Spleen (tissue), 7 donors: ENCODE measurements around the gene CPSF4L.

ENCODE experiments used
- CTCF ChIP-seq, 11 experiments: fragments of 200-600 bp in 7 of 11; fragments of 450-650 bp in 4 of 11; sonication (generic) in 4 of 11; IDR thresholded peaks in 8 of 11; conservative IDR thresholded peaks in 3 of 11; 1 replicate in 7 of 11; 2 replicates in 4 of 11; pipeline versions ENCODE4 v1.4.0 to v1.8.0; 2016 to 2021; ENCODE audit warnings: antibody characterized with exemption in 11 of 11, inconsistent platforms in 4 of 11, mild to moderate bottlenecking in 1 of 11
- POLR2A ChIP-seq, 3 donors: fragments of 450-650 bp; IDR thresholded peaks; one replicate each; pipeline ENCODE4 v1.5.1; 2017; ENCODE audit warnings: antibody characterized with exemption in 3 of 3, mild to moderate bottlenecking in 1 of 3
- donor health status: DM: no; HTN: no; CAD: no; lungs with moderate emphysema.
- donor health status: DM: no; HTN: no; CAD: no.
- donor health status: DM: no; HTN: no; CAD: no.

DNA sequence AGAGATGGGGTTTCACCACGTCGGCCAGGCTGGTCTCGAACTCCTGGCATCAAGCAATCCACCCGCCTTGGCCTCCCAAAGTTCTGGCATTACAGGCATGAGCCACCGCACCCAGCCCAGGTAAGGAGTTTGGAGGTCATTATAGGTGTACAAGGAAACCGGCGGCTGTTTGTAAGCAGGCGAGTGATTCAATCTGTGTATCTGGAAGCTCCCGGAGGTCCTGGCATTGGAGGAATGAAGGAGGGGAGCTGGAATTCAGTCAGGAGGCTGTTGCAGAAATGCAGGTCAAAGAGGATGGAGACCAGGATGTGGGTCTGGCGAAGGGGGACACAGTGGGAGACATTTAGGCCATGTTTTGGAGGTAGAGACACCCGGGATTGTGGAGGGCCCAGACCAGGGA is 31.4 kb upstream of the CPSF4L start:
- TF ChIP-seq CTCF (IDR thresholded peaks at IDR 0.05 in 8 of 11, conservative IDR thresholded peaks at IDR 0.05 in 3 of 11), result no peak
- no peak for TF ChIP-seq POLR2A (IDR thresholded peaks at IDR 0.05)
